Measurements from ENCODE around the gene HPGD.
"Not testable (repeated sequence)": the region's sequence is repeated elsewhere in the genome, so short reads cannot be mapped to it uniquely, and the experiment has no call there.

The HPGD gene

DNA sequence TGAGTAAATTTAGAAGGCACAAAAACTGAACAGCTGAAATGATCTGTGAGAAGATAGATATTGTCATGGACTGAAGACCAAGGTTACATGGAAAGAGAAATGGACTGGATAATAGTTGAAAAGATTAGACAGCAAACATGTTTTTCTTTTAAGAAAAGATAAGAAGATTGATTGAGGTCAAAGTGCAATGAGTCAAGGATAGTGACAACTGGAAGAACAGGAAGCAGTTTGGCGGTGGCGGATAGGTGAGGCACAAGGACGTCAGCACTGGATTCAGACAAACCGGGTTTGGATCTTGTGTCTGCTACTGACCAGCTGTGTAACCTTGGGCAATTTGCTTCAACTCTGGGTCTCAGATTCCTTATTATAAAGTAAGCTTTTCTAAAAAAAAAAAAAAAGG is 2.0 kb upstream of the HPGD start:
- no peak for DNase-seq

- DNase-seq: no peak
These were observed 871 bp upstream of the HPGD start for GRCh38 chr4:174523025-174523693.

GRCh38 chr4:174521800-174522182 is 497 bp downstream of the HPGD start:
- DNase-seq: no peak

- DNase-seq: no peak
These were observed 1.6 kb downstream of the HPGD start for GRCh38 chr4:174520660-174521059.

DNA sequence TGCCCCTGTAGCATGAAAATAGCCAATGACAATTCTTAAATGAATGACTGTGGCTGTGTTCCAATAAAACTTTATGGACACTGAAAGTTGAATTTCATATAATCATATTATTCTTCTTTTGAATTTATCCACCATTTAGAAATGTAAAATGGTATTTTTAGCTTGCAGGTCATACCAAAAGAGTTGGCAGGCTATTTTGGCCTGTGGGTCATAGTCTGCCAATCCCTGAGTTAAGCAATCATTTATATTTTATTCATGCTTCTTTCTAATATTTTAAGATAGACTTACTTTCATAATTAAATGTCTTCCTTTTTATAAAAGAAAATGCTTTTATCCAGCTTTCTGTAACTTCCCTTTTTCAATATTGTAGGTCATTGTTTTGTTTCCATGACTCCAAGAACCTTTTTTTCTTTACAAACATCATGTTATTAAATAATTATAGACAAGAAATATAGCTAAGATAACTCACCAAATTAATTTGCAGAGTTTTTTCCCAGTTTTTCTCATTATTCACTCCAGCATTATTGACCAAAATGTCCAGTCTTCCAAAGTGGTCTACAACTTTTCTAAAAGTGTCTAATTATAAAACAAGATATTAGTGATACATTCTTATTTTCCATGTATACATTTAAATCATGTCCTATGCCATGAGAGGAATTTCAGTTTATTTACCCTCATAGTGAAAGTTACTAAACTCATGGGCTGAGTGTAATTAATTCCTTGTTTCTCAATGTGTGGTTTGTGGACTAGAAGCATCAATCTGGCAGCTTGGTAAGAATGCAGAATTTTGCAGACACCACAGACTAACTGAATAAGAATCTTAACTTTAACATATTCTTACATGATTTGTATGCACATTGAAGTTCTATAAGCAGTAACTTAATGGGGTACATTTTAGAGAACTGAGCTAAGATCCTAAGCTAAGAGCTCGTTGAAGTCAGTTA is 4.5 kb downstream of the HPGD start:
- DNase-seq: no peak

- DNase-seq: no peak
These were observed 5.5 kb downstream of the HPGD start for GRCh38 chr4:174516794-174517193.

DNA sequence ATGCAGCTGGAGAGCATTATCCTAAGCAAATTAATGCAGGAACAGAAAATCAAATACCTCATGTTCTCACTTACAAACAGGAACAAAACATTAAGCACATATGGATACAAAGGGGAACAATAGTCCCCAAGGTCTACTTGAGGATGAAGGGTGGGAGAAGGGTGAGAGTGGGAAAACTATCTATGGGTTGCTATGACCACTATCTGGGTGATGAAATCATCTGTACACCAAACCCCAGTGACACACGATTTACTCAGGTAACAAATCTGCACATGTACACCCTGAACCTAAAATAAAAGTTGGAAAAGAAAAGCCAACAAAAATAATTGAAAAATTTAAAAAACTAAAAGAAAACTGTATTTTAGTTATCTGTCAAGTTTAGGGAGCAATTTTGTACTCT is 5.9 kb downstream of the HPGD start:
- no peak for DNase-seq

DNA sequence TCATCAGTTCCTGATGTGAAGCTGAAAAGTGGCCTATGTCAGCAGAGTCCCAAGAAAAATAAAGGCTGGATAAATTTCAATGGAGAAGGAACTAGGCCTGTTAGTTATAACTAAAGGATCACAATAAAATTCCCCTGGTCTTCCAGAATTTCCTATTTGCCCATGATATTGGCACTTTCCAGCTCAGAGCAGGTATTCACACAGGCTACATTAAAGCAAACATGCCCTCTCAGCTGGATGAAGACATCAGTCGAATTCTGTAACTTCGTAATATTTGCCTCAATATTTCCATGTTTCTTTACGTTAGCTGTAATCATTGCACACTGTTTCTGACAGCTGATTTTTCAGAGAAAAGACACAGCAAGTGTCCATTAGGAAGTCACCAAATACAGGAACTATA is 9.5 kb downstream of the HPGD start:
- DNase-seq: no peak

GRCh38 chr4:174505892-174506291 is 16.4 kb downstream of the HPGD start:
- no peak for DNase-seq

DNA sequence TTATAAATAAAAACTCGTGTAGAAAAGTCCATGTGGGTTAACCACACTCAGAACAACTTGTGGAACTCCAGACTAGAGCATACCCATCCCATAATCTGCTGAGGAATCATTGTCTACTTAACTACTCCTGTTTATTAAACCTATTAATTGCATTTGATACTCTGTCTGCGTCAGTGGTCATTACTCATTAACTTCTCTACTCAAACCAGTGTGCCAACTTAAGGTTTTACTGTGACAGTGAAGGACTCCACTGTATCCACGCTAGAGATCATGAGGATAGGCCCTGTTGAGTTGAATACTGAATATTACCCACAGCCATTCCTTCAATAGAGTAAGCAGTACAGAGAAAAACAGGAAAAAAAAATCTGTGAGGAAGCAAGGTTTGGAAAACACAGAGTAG is 17.3 kb downstream of the HPGD start:
- DNase-seq: no peak

- DNase-seq: no peak
These were observed 19.1 kb downstream of the HPGD start for GRCh38 chr4:174503079-174503715.

- no peak for DNase-seq
These were observed 25.5 kb downstream of the HPGD start for GRCh38 chr4:174496631-174497432.

DNA sequence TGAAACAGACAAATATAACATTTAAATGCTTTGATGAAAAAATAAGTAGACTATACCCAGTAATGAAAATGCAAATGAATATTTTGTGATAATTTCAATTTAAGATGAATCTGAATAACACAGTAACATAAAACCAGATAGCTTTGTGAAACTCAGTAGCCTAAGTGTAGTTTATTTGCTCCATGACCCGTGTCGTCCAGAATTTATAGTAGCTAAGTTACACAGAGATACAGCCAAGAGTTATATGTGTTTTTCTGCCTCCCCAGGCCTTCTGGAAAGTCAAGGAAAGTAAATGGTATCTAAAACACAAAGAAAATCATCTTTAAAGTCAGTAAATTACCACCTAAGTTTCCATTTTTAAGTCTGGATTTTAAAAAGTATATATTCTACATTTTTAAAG is 26.7 kb downstream of the HPGD start:
- DNase-seq: no peak

DNA sequence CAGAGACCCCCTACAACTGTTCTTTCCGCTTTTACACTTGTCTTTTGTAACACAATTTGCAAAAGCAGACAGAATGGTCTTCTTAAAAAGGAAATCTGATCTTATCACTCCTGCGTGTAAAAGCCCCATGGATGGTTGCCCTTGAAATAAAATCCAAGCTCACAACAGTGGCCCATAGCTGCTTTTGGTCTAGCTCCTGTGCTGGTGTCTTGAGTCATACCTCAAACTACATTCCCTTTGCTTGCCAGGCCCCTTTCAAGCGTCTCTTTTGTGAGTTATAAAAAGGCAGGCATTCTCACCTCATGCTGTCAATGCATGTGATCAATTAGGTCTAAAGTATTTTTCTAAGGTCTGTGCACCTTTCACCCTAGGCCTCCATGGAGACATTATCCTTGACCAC is 27.6 kb downstream of the HPGD start:
- no peak for DNase-seq

DNA sequence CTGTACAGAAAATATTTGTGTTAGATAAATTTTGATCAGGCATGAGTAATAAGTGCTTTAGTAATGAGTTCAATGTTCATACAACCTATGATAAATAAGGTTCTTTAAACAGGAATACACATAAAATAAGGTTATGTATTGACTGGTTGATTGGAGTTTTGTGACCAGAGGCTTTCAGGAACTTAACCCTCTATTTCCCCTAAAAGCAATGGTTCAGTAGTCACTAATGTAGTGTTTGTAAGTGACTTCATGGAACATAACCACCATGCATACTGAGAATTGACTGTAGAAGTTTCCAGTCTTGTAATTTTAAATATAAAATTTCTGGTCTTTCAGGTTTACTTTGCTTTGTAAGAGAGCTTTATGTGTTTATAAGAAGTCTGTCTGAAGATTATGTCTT is 28.1 kb downstream of the HPGD start:
- no peak for DNase-seq

DNA sequence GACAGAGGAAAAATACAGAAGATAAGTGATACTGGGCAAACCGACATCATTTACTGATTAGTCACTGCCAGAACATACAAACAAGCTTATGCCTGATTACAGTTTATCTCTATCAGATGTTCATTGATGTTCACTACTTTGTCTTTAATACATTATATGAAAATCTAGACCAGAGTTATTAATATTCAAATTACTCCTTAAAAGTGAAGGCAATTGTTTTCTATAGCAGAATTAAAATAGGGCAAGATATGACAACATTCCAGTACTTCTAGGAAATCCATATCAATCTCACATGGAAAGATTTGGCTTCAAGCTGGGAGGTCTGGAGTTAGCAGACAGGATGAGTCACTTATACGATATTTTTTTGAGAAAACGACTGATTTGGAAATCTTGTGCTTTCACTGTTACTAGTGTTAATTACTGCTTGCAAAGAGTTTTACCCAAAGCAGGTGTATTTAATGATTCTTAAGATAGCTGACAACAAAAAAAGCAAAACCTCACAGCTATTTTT is 31.8 kb downstream of the HPGD start:
- DNase-seq: no peak

DNA sequence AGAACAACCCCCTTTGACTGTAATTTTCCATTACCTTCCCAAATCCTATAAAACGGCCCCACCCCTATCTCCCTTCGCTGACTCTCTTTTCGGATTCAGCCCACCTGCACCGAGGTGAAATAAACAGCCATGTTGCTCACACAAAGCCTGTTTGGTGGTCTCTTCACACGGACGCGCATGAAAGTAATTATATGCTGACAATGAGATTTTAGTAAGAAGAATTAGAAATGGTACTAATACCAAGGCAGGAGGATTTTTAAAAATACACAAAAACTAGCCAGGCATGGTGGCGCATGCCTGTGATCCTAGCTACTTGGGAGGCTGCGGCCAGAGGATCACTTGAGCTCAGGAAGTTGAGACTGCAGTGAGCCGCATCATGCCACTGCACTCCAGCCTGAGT is 33.9 kb downstream of the HPGD start:
- DNase-seq: not testable (repeated sequence)

DNA sequence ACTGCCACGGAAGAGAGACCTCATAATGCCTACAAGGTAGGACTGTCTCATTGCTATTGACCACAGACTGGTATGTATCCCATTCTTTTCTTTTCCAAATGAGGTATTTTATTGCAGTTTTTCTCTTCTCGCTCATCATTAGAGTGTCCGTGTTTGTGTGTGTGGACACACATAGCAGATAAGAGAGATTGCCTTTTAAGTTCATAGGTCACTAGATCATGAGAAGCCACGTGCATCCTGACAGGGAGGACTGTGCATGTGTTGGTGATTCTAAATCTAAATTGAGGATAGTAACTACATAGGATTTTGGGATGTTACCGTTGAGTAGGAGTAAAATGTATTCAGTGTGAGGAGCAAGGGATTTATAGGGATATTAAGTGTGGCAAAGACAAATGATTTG is 37.3 kb downstream of the HPGD start:
- no peak for DNase-seq

DNA sequence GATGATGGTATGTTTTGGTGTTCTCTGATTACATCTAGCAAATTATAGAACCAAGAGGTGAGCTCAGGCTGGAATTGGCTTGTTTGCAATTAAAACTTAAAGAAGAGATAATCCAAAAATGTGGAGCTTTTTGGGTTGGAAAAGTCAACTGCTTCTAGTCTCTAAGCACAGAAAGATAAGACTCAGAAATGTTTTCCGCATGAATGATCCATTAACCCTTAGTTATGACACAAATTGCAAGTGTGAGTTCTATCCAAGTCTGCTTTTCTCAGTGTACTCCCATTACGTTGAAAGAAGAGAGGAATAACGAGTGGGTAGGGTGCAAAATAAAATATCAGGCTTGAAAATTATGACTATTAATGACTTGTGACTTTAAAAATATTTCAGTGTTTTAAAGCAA is 38.5 kb downstream of the HPGD start:
- no peak for DNase-seq

DNA sequence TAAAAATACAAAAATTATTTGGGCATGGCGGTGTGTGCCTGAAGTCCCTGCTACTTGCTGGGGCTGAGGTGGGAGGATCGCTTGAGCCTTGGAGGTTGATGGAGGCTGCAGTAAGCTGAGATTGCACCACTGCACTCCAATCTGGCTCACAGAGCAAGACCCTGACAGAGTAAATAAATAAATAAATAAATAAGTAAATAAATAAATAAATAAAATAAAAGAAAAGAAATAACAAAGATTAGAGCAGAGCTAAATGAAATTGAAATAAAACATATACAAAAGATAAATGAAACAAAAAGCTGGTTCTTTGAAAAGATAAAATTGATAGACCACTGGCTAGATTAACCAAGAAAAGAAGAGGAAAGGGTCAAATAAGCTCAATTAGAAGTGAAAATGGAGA is 43.1 kb downstream of the HPGD start:
- no peak for DNase-seq

DNA sequence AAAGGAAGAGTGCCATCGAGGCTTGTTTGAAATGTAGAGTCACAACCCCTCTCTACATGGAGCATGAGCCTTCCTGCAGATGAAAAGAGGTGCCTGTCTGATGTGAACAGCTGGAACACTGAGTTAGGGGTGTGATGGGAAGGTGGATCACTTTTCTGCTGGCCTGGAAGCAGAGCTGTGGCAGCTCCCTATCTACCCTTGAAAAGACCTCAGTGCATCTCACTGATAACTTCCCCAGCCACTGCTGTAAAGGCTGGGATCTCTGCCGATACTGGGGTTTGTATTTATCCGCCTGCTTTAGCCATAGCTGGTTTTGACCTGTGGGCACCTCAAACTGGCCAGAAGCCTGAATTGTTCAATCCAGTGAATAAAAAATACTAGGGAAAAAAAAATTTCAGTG is 46.8 kb downstream of the HPGD start:
- DNase-seq: no peak

- DNase-seq: no peak
These were observed 47.7 kb downstream of the HPGD start for GRCh38 chr4:174474457-174475075.

All from NCI-H524 treated with DMSO at 0.1 percent for 48 hours (cell line).